Spleen (tissue), 7 donors: ENCODE results near the gene DNAAF5.

ENCODE experiments used
- CTCF ChIP-seq, 11 experiments: fragments of 200-600 bp in 7 of 11; fragments of 450-650 bp in 4 of 11; sonication (generic) in 4 of 11; IDR thresholded peaks in 8 of 11; conservative IDR thresholded peaks in 3 of 11; 1 replicate in 7 of 11; 2 replicates in 4 of 11; pipeline versions ENCODE4 v1.4.0 to v1.8.0; 2016 to 2021; ENCODE audit warnings: antibody characterized with exemption in 11 of 11, inconsistent platforms in 4 of 11, mild to moderate bottlenecking in 1 of 11
- POLR2A ChIP-seq, 3 donors: fragments of 450-650 bp; IDR thresholded peaks; one replicate each; pipeline ENCODE4 v1.5.1; 2017; ENCODE audit warnings: antibody characterized with exemption in 3 of 3, mild to moderate bottlenecking in 1 of 3
- POLR2AphosphoS5 ChIP-seq, 3 donors: sonication (generic); formaldehyde crosslinking; IDR thresholded peaks; one replicate each; pipeline ENCODE4 v1.5.1; 2017; ENCODE audit warnings: antibody characterized with exemption in 3 of 3
- donor health status: DM: no; HTN: no; CAD: no; lungs with moderate emphysema.
- donor health status: DM: no; HTN: no; CAD: no.
- donor health status: DM: no; HTN: no; CAD: no.

DNA sequence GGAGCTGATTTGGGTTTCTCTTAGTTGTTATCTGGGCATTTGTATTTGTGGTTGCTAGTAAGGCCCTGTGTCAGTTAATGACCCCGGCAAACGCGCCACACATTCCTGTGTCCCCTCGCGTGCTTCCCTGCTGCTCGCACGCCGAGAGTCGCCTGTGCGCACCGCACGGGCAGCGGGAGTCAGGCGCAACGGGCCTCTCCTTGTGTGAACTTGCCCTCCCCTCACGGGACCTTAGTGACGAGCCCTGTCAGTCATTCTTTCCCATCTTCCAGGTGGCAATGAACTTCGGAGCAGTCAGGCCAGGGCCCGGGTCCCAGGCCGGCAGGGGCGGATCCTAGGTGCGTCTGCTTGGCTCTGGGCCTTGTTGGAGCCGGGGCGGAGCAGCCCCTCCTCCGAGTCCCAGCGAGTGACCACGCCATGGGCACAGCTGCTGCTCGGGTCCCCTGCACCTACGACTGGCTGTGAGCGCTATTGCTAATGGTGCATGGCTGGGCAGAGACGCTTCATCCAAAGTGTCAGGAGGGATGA, 13.0 kb downstream of the DNAAF5 start:
- TF ChIP-seq CTCF (IDR thresholded peaks at IDR 0.05 in 8 of 11, conservative IDR thresholded peaks at IDR 0.05 in 3 of 11) (no peak), POLR2A (IDR thresholded peaks at IDR 0.05) (no peak), POLR2AphosphoS5 (IDR thresholded peaks at IDR 0.05) (no peak)
